Gastroesophageal sphincter (tissue), 3 donors: ENCODE results near the gene MAPKBP1.

Experiments used
- POLR2A ChIP-seq, 2 donors: fragments of 450-650 bp; IDR thresholded peaks; one replicate each; pipeline ENCODE4 v1.6.1; 2017; ENCODE audit warnings: antibody characterized with exemption in 2 of 2, mild to moderate bottlenecking in 2 of 2, moderate library complexity in 1 of 2
- TF ChIP-seq, protein P1 (sequence below), 4 experiments: fragments of 200-600 bp in 2 of 4; fragments of 450-650 bp in 2 of 4; sonication (generic) in 1 of 4; IDR thresholded peaks; one replicate each; pipeline ENCODE4 v1.5.1; 2017 to 2019; ENCODE audit warnings: antibody characterized with exemption in 4 of 4, mild to moderate bottlenecking in 2 of 4, moderate library complexity in 2 of 4

DNA sequence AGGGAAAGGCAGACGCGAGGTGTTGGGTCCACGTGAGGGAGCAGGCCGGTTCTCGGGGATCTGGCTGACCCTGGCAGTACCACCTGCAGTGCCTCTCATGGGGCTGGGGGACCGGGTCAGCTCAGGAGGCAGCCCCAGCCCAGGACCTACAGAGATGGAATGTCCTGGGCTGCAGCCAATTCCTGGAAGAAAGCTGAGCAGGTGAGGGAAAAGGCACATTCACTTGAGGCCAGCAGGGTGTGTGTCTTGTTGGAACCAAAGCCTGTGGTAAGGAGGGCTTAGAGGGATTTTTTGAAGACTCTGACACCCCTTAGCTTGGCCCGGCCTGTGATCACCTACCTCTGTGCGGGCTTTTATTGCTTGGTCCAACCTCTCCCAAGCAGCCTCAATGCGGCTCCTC is 80.2 kb downstream of the MAPKBP1 start:
- TF ChIP-seq POLR2A (IDR thresholded peaks at IDR 0.05), result no peak
- TF ChIP-seq, protein P1, sequence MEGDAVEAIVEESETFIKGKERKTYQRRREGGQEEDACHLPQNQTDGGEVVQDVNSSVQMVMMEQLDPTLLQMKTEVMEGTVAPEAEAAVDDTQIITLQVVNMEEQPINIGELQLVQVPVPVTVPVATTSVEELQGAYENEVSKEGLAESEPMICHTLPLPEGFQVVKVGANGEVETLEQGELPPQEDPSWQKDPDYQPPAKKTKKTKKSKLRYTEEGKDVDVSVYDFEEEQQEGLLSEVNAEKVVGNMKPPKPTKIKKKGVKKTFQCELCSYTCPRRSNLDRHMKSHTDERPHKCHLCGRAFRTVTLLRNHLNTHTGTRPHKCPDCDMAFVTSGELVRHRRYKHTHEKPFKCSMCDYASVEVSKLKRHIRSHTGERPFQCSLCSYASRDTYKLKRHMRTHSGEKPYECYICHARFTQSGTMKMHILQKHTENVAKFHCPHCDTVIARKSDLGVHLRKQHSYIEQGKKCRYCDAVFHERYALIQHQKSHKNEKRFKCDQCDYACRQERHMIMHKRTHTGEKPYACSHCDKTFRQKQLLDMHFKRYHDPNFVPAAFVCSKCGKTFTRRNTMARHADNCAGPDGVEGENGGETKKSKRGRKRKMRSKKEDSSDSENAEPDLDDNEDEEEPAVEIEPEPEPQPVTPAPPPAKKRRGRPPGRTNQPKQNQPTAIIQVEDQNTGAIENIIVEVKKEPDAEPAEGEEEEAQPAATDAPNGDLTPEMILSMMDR (IDR thresholded peaks at IDR 0.05), result no peak
